ENCODE results near the gene NUP98.
"Not testable (repeated sequence)": the region's sequence is repeated elsewhere in the genome, so short reads cannot be mapped to it uniquely, and the experiment has no call there.

The NUP98 gene

DNA sequence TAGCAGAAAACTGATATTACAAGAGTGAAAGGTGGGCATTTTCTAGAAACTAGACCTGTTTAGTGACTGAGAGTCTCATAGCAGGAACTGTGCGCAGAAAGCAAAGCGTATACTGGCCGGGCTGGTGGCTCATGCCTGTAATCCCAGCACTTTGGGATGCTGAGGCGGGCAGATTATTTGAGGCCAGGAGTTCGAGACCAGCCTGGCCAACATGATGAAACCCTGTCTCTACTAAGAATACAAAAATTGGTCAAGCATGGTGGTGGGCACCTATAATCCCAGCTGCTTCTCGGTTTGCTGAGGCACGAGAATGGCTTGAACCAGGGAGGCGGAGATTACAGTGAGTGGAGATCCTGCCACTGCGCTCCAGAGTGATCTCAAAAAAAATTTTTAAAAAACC, 1.8 kb upstream of the NUP98 start:
- no peak for DNase-seq (ENCODE audit: low read depth in 3 of 3)

DNA sequence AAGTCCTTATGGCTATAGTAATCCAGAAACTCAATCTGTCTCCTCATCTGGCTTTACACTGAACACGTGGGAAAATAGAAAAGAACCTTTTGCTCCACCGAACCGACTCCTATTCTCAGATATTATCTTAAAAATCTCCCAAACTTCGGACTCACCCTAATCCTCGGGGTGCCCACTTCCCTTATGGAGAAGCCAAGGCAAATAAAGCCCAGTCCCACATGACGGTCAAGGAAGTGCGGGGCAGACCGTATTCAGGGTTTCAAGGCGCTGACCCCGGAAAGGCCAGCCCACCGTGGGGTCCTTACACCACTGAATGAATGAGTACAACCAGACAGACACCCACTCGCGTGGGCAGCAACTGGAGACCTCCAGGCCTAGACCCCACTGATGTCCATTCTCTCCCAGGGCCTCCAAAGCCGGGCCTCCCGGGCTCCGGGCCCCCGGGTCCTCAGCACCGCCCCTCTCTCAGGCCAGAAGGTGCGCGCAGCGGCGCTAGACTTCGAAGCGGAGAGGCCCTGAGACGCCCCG, 489 bp downstream of the NUP98 start:
- DNase-seq (ENCODE audit: low read depth in 3 of 3) = no peak

DNA sequence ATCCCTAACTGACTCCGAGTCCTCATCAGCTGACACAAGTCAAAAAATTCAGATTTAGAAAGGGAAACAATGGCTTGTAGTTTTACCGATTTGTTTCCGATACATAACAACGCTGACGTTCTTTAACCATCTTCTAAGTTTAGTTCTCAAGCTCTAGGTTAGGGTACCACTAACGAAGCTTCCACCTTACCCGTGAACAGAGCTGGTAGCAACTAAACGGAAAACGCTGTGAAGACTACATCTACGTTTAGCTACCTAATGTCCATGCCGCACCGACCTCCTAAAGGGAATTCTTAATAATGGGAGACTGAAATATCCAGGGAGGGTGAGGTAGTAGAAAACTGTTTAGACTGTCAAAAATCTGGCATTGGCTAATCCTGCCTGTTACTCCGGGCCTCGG, 1.0 kb downstream of the NUP98 start:
- DNase-seq (ENCODE audit: low read depth in 3 of 3) = no peak

DNA sequence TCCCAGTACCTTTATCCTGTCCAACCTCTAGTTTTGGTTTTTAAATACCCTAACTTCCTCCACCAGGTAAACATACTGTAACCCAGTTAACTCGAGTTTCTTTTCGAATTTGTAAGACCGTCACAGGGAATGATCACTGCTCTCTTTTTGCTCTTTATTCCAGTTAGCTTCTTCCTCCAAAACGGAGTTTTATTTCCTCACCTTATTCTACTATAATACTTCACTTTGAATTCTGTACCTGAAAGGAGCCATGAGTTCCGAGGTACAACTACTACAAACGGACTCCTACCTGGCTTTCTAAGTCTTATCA, 1.4 kb downstream of the NUP98 start:
- no peak for DNase-seq (ENCODE audit: low read depth in 3 of 3)

DNA sequence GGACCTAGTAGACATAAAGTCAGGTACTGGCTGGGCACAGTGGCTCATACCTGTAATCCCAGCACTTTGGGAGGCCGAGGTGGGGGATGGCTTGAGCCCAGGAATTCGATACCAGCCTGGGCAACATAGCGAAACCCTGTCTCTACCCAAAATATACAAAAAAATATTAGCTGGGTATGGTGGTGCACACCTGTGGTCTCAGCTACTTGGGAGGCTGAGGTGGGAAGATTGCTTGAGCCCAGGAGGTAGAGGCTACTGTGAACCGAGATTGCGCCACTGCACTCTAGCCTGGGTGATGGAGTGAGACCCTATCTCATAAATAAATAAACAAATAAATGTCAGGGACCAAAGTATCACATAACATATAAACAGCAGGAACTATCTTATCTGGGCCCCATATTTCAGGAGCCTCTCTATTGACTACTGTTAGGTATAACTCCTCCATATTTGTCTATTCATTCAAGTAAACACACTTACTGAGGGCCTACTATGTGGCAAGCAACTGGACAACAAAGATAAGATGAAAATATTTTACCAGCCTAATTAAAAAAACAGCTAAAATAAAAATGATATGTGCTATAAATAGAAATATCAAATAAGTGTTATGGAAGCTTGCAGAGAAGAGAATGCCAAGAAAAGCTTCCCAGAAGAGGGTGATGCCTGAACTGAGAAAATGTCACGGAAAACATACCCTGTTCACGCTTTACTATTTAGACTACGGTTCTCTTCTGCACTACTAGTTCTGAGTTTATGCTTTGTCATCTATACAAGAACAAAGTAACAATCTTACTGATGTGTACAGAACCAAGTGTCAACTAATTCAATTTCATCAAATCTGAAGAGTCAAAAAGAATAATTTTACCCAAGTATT, 2.0 kb downstream of the NUP98 start:
- no peak for DNase-seq (ENCODE audit: low read depth in 3 of 3)

DNA sequence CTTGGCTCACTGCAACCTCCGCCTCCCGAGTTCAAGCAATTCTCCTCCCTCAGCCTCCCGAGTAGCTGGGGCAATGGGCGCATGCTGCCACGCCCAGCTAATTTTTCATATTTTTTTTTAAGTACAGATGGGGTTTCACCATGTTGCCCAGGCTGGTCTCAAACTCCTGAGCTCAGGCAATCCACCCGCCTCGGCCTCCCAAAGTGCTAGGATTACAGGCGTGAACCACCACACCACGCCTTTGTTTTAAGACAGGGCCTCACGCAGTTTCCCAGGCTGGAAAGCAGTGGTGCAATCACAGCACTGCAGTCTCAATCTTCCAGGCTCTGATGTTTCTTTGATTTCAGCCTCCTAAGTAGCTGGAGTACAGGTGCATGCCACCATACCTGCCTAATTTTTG, 3.0 kb downstream of the NUP98 start:
- not testable (repeated sequence) for DNase-seq (ENCODE audit: low read depth in 3 of 3)

DNA sequence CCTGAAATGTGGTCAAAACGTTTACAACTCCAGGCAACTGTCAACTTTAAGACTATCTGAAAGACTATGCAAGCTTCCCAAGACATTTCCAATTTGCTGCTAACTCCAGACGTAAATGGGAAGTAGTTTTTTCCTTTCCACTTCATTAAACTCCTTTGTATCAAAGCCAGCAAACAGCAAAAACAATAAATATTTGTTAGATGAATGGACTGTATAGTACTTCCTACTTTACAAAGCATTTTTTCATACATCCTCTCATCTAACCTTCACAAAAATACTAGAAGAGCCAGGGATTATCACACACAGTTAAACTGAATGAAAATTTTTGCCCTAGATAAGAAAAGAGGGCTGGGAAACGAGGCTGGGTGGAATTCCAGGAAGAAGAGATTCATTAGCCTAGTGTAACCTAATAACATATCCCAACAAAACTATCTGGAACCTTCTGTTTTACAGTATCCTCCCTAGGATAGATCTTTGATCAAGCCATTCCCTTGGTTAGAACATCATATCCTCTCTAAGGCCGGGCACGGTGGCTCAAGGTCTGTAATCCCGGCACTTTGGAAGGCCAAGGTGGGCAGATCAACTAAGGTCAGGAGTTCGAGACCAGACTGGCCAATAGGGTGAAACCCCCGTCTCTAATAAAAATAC, 10.4 kb downstream of the NUP98 start:
- no peak for DNase-seq (ENCODE audit: low read depth in 3 of 3)

DNA sequence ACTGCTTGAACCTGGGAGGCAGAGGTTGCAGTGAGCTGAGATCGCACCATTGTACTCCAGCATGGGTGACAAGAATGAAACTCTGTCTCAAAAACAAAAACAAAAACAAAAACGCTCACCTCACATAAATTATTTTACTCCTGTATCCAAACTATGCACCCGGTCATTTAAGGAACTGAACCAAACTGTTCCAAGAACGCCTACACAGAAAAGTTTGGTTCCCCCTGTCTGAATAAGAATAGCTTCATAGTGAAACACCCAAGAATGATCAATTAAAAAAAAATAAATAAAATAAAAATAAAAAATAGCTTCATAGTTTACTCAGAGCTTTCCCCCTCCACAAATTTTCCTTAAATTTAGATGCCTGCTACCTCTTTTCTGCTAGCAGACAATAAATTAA, 13.7 kb downstream of the NUP98 start:
- DNase-seq (ENCODE audit: low read depth in 3 of 3) = no peak

DNA sequence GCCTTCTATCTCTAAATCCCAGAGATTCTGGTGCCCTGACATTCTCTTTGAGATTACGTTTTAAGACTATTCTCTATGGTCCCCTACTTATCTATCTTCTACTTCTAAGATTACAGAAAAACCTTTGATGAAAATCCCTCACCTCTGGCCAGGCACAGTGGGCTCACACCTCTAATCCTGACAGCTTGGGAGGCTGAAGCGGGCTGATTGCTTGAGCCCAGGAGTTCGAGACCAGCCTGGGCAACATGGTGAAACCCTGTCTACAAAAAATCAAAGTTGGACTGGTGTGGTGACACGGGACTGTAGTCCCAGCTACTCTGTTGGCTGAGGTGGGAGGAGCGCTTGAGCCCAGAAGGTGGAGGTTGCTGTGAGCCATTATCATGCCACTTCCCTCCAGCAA, 14.4 kb downstream of the NUP98 start:
- DNase-seq (ENCODE audit: low read depth in 3 of 3) = no peak

DNA sequence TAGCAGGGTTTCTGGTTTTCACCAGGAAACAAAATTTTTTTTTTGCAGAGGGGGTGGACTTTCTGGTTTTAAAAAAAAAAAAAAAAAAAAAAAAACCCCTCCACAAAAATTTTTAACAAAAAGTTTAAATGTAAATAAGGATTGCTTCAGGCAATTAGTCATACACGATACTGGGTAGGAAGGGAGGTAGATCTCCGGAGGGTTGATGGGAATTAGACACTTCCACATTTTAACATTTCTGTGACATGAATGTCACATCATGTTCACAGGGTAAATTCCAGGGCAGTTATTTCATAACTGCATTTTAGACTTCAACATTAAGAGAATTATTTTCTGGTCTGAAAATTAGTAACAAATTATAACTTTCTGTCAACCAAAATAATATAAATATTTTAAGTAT, 15.9 kb downstream of the NUP98 start:
- no peak for DNase-seq (ENCODE audit: low read depth in 3 of 3)

DNA sequence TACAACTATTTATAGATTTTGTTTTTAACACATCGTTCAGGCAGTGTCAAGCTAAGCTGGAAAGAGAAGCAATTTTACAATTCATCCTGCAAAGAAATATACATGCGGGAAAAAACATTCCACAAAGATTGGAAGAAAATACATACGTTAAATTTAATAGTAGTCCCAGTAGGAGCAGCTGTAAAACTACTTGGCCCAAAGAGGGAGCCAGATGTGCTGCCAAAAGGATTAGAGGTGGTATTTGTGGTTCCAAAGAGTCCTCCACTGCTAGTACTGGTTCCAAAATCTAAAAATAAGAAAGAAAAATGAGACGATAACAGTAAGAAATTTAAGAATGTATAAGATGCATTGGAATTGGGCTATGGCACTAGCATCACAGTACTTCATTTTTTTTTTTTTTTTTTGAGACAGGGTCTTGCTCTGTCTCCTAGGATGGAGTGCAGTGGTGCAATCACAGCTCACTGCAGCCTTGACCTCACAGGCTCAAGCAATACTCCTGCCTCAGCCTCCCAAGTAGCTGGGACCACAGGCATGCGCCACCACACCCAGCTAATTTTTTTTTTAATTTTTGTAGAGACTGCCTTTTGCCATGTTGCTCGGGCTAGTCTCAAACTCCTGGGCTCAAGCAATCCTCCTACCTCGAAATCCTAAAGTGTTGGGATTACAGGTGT, 21.5 kb downstream of the NUP98 start:
- no peak for DNase-seq (ENCODE audit: low read depth in 3 of 3)

DNA sequence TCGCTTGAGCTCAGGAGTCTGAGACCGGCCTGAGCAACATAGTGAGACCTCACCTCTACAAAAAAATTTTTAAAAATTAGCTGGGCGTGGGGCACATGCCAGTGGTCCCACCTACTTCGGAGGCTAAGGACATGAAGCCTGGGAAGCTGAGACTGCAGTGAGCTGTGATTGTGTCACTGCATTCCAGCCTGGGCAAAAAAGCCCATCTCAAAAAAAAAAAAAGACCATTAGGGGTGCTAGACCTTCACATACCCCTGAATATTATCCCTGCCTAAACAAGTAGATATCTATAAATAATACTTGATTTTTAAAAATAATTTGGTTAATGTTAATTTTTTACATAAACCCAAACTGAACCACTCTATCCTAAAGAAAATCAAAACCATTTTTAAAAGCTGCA, 24.2 kb downstream of the NUP98 start:
- DNase-seq (ENCODE audit: low read depth in 3 of 3) = no peak

DNA sequence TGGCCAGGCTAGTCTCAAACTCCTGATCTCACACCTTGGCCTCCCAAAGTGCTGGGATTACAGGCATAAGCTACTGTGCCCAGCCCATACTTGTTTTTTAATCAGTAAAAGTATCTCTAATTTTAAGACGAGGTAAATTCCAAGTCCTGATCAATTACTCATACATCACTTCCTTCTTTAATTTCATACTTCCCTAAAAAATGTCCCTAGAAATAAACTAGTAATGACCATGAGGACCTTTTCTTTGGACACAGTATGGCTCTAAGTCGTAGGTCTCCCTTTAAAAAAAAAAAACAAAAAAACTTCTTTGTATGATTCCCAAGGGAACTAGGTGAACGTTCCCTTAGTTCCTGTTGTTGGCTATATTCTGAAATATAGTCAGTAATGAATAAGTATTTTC, 29.8 kb downstream of the NUP98 start:
- DNase-seq (ENCODE audit: low read depth in 3 of 3) = no peak

DNA sequence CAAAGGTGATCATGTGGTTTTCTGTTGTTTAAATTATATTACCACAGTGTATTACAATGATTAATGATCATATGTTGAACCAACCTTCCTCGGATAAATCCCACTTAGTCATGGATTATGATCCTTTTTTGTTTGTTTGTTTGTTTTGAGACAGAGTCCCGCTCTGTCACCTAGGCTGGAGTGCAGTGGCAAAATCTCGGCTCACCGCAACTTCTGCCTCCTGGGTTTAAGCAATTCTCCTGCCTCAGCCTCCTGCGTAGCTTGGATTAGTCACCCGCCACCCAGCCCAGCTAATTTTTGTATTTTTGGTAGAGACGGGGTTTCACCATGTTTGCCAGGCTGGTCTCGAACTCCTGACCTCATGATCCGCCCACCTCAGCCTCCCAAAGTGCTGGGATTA, 30.5 kb downstream of the NUP98 start:
- DNase-seq (ENCODE audit: low read depth in 3 of 3) = not testable (repeated sequence)

DNA sequence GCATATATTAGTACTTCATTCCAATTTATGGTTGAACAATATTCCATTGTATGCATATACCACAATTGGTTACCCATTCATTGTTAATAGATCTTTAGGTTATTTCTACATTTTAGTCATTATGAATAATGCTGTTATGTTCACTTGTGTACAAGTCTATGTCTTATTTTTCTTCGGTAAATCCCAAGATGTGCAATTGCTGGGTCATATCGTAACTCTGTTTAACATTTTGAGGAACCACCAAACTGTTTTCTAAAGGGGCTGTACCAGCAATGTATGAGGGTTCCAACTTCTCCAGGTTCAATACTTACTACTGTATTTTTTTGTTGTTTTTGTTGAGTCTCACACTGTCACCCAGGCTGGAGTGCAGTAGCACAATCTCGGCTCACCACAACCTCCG, 33.1 kb downstream of the NUP98 start:
- DNase-seq (ENCODE audit: low read depth in 3 of 3) = no peak

DNA sequence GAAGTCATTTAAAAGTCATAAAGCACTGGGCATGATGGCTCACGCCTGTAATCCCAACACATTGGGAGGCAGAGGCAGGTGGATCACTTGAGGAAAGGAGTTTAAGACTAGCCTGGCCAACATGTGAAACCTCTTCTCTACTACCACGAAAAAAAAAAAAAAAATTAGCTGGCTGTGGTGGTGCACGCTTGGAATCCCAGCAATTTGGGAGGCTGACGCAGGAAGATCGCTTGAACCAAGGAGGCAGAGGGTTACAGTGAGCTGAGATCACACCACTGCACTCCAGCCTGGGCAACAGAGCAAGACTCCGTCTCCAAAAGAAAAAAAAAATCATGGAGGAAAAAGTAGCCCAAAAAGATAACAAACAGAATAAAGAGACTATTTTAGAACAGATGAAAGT, 42.2 kb downstream of the NUP98 start:
- no peak for DNase-seq (ENCODE audit: low read depth in 3 of 3)

DNA sequence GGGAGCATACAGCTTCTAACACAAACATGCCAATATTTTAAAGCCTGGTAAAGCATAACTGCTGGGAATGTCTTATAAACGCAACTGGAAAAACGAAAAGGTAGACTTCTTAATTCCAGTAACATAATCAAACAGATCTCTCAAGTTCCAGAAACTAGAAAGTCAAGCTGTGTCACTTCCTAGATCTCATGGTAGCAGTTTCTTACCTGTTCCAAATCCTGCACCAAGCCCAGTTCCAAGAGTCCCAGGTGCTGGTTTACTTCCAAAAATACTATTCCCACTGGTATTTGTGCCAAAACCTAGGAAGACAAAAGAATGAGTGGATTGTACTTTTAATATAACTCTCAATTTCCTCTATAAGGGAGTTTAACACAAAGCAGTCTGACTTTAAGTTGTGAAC, 44.2 kb downstream of the NUP98 start:
- DNase-seq (ENCODE audit: low read depth in 3 of 3) = no peak

DNA sequence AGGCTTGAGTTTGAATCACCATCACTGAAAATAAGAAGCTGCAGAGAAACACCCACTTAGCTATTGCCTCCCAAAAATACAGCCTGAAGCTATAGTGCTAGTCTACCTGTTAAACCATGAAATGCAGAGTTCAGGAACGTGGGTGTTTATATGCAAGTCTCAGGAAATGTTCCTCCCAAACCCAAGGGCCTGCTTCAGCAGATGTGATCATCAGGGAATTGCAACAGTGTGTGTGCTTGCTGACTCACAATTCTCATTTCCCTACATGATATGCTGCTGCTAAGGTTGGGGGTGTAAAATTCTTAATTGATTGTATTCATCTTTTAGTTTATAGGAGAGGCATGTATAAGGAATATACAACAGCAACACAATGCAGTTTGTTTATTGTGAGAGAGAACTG, 49.6 kb downstream of the NUP98 start:
- no peak for DNase-seq (ENCODE audit: low read depth in 3 of 3)

DNA sequence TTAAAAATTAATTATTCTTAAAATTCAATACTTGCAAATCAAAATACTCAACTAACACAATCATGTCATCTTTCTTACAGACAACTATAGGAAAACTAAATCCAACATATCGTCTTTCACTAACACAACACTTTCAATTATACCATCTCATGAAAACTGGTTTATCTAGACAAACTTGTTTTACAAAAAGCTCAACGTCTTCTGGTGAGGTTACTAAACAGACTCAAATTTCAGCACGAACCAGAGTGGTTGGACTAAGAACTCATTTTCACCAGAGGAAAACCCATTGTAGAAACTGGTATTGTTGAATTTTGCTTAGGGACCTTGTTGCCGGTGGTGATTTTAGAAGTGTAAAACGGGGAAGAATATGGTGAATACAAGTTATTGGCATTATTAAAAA, 52.2 kb downstream of the NUP98 start:
- no peak for DNase-seq (ENCODE audit: low read depth in 3 of 3)

DNA sequence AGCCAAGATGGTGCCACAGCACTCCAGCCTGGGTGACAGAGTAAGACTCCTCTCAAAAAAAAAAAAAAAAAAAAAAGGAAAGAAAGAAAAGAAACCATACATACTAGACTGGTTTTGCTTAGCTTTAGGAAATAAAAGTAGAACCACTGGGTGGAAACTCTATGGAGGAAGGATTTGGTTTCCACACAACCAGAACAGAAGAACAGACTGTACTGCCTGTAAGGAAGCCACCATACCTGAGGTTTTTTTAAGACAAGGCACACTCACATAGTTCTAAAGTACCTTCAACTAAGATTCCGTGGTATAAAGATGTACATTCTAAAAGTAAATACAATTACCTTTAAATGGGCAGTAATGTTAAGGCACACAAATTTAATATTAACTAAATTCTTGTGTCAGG, 58.6 kb downstream of the NUP98 start:
- no peak for DNase-seq (ENCODE audit: low read depth in 3 of 3)

DNA sequence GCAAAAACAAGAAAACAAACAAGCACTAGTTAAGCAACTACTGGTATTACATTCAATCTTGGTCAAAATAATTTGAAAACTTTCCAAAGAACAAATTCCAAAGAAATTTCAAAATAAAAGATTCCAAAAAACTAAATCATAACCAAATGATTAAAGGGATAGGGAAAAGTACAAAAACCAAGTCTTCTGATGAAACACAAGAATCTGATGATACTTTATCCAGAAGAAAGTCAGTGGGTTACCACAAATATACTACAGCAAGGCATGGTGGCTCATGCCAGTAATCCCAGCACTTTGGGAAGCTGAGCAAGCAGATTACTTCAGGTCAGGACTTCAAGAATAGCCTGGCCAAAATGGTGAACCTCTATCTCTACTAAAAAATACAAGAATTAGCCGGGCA, 59.1 kb downstream of the NUP98 start:
- DNase-seq (ENCODE audit: low read depth in 3 of 3) = no peak

DNA sequence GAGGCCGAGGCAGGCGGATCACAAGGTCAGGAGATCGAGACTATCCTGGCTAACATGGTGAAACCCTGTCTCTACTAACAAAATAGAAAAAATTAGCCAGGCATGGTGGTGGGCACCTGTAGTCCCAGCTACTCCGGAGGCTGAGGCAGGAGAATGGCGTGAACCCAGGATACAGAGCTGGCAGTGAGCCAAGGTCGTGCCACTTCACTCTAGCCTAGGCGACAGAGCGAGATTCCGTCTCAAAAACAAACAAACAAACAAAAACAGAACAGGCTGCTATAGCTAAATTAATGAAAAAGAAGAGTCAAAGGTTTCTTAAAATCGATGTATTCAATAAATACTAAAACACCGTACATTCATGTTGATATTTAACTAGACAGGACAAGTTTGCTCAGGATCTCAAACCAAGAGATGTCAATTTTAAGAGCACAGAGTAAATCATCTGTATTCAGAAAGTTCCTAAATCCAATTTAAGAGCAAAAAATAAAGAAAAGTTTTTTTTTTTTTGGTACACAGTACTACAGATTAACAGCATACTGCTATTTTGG, 59.9 kb downstream of the NUP98 start:
- no peak for DNase-seq (ENCODE audit: low read depth in 3 of 3)

DNA sequence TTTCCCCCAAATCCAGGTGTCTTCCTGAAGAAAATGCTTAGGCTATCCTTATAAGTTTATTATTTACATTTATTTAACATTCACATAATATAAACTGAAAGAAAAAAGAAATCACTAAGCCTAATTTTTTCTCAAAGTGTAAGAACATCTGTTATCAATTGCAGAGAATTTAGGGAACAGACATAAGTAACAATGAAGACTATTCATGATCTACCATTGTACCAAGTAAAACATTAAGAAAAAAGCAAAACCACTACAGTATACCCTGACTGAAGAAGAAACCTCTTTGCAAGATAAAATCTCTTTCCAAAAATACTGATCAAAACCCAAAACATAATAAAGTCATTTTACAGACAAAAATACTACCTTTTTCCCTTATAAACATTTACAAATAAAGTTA, 60.5 kb downstream of the NUP98 start:
- DNase-seq (ENCODE audit: low read depth in 3 of 3) = no peak
